Stimulated activated CD4-positive, alpha-beta T cell treated with anti-CD3 and anti-CD28 coated beads, Interleukin-12 subunit alpha, Interleukin-12 subunit beta, amount 100 ng/mL, for 48 hours (primary cell): ENCODE results near the gene ACSM6.
A peak's percentile ranks its signal among the peaks of the same experiment; 100 is the strongest.
"Not testable (repeated sequence)": the region's sequence is repeated elsewhere in the genome, so short reads cannot be mapped to it uniquely, and the experiment has no call there.

Experiments
- DNase-seq, 3 donors: peaks; one replicate each; pipeline ENCODE4 v3.0.0-alpha.2; 2020; ENCODE audit warnings: low read depth in 2 of 3, low spot score in 1 of 3

Gene ACSM6

GRCh38 chr10:95193944-95194343, at the start of gene ACSM6:
ACSM6 (plus strand) TSS chr10:95194238; CDS start chr10:95194486, 248 bp downstream.
- DNase-seq, result no peak

DNA sequence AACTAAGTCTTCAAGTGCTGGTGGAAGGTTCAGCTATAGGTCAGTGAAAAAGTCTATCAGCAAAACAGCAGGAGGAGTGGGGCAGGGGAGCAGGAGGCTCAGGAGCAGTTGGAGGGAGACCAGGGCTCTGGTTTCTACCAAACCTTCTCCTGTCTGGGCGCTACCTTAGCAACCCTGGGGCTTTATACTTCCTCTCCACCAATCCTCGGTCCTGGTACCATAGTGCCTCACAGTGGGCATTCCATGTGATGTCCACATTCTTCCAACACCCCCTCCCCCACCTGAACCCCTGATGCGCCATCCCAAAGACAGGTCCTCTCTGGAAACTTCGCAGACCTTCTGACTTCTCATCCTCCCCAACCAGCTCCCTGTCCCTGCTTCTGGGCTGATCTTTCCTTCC, 25.3 kb upstream of the ACSM6 start:
- DNase-seq, result no peak

- no peak for DNase-seq
Observed at GRCh38 chr10:95169522-95169921, 24.5 kb upstream of the ACSM6 start.

DNA sequence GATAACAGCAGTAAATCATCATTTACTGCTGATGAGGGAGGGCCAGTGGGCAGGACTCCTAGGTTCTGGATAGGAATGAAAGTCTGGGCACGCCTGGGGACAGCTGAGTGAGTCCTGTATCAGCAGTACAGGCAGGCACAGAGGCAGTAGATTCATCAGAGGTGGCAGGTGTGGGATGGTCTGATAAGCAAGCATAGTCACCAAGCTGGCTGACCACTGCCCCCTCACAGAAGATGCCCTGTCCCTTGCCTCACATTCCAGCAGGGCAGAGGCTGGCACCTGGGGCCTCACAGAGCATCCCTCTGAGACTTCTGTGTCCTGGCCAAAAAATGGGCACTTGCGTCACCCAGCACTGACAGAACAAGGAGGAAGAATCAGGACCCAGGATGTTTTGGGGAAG, 23.2 kb upstream of the ACSM6 start:
- no peak for DNase-seq

- DNase-seq, result no peak
Observed at GRCh38 chr10:95171336-95171735, 22.7 kb upstream of the ACSM6 start.

DNA sequence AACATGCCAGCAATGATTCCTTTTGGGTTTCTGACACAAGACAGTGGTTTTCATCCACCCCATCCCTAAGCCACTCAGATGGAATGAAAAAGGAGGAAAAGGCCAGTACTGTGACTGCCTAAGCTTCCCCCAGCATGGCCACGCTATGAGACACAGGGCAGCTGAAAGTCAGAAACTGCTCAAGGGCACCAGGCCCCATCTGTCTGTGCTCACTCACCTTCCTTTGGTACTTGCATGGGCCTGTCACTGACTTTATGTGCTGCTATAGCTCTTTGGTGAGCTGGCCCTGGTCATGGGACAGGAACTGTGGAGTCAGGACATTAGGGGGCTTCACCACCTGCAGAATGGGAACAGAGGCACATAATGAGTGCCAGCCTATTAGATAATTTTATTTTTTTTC, 21.2 kb upstream of the ACSM6 start:
- DNase-seq, result no peak

DNA sequence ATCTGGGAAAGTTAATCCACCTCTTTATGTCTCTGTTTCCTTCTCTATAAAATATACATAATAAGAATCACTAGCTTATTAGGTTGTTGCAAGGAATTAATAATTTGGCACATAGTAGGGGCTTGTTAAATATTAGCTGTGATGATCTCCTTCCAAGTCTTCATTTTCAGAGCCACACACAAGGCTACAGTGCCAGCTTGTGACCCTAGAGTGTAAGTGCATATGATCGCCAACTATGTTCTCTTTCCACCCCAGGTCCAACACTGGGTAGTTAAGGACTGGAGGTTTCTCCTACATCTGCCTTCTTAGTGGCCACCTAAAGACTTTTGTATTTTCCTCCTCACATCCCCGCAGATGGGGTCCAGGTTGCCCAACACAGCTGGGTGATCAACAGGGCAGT, 17.9 kb upstream of the ACSM6 start:
- no peak for DNase-seq

- no peak for DNase-seq
Observed at GRCh38 chr10:95177429-95177828, 16.6 kb upstream of the ACSM6 start.

DNA sequence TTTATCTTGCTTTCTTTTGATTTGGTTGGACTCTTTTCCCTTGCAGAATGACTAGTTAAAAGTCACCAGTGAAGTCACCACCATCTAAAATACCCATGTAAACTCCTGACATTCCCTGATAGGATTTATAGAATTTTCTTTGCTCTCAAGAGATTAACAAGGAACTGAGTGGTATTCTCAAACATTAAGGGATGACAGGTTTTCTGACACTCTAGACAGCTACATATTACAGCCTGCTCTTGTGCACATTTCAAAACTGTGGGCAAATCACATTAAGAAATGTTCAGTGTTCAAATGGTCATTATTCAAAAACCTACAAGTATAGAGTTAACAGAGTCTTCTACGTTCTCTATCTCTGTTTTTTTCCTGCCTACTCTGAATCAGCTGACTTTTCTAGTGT, 15.8 kb upstream of the ACSM6 start:
- no peak for DNase-seq

DNA sequence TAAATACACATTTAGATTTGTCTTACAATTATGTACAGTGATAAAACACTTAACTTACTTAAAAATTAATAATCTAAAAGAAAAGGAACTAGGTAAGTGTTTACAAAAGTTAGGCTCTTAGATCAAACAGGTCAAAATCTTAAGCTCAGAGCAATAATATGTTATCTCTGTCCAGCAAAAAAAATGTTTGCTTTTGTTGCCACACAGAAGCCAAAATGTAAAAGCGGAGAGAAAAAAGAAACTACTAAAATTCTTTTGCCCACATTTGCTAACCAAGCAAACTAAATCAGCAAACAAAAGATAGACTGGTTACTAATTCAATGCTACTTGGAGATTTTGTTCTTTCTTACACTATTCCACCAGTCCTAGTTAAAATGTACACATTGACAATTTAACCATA, 15.2 kb upstream of the ACSM6 start:
- DNase-seq, result no peak

- no peak for DNase-seq
Observed at GRCh38 chr10:95181726-95182125, 12.3 kb upstream of the ACSM6 start.

DNA sequence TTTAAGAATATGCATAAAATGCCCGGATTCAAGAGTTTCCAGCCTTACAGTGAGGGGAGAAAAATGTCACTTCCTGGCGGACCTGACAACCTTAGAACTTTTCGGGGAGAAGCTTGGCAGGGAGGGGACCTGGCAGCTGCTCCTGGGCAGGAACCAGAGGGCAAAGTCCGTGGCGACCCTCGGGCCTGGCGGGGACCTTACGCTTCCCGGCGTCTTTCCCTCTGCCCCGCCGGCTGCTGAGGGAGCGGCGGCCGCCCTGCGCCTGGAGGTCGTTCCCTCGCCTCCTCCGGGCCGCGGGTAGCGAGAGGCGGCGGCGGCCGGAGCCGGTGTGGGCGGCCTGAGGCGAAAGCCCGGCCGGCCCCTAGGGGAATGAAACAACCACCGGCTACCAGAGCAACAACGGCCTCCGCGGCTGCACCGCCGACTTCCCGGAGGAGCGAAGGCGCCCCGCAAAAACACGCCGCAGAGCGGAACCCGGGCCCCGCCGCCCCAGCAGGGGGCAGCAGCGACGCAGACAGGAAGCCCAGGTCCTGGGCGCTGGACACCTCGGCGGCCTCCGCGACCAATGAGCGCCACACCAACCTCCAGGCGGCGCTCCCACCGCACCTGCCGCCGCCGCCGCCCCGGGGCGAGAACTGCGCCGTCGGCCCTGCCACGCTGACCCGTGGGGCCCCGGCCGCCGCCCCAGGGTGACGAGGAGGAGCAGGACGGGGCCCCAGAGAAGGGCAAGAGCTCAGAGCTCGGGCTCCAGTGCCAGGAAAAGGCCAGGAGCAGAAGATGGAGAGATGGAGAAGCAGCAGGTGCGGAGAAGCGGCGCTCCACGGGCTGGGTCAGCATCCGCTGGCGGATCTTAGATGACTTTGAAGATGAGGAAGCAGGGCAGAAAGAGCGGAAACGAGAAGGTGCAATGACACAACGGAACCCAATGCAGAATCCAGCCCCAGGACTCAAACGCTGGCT, 10.5 kb upstream of the ACSM6 start:
- DNase-seq, result peak; percentile 61 to 75 (median 64)

DNA sequence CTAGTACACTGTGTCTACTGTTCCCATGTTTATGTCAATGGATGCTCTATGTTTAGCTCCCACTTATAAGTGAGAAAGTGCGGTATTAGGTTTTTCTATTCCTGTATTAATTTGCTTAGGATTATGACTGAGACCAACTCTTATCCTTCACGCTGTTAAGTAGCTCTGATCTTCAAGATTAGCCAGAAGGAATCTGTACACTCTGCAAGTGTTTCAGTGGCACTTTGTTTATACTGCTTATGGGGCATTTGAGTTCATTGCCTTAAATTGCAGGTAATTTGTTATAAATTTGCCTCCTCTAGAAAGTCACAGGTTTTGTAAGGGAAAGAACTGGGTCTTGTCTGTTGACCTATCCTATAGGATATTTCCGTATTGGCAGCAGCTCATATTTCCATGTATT, 6.4 kb upstream of the ACSM6 start:
- no peak for DNase-seq

DNA sequence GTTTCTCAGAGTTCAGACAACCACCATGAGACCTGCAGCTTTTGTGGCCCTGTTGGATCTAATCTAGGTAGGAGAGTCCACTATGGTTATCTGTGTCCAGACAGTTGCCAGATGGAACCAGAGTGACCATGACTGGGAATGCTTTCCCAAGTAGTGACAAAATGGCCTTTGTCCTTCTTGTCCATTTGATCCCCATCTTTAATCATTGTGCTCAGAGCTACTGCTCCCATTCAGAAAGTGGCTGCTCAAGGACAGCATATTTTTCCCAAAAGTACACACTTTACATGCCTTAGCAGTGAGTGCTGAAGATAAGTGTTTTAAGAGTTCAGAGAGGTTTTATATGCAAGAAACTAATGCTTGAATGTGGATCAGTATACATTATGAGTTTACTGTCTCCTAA, 5.4 kb upstream of the ACSM6 start:
- no peak for DNase-seq

DNA sequence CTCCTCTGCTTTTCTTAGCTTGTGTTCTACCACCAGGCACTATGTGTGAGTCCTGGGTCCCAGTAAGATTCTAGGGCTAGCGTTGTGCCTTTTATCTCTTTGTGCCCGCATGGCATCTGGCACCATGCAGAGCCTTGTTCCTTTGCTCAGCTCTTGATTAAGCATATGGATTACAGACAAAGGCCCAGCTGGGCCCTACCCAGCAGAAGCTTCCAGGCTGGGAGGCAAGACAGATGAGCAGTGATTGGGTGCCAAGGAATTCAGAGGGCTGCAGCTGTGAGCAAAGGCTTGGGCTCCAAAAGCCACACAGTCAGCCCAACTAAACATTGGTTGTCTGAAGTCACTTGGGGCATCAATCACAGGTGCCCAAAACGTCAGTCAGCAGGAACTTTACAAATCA, 2.0 kb downstream of the ACSM6 start:
- DNase-seq, result no peak

GRCh38 chr10:95201736-95202135, 7.7 kb downstream of the ACSM6 start:
- DNase-seq, result no peak

GRCh38 chr10:95202865-95203264, 8.8 kb downstream of the ACSM6 start:
- DNase-seq, result not testable (repeated sequence)

DNA sequence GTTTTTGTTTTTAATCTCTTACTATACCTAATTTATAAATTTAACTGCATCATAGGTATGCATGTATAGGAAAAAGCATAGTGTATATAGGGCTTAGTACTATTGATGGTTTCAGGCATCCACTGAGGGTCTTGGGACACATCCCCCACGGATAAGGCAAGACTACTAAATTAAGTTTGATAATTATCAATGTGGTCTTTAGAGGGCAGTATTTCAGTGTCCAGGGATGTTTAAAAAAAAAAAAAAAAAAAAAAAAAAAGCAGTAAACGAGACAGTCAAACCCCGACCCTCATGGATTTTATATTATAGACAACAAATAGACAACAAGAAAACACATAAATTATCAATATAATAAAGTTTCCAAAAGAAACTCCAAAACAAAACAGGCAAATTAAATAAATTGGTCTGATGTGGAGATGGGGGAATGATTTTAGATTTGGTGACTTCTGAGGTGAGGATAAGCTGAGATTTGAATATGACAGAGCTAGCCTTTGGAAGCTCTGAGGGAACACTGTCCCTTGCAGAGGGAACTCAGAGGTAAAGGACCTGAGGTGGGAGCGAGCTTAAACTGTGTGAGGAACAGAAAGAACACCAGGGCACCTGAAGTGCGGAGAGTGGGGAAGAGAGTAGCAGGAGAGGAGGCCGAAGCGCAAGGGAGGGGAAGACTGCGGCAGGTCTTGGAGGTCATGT, 14.8 kb downstream of the ACSM6 start:
- DNase-seq, result no peak

GRCh38 chr10:95209509-95210127, 15.6 kb downstream of the ACSM6 start:
- no peak for DNase-seq

DNA sequence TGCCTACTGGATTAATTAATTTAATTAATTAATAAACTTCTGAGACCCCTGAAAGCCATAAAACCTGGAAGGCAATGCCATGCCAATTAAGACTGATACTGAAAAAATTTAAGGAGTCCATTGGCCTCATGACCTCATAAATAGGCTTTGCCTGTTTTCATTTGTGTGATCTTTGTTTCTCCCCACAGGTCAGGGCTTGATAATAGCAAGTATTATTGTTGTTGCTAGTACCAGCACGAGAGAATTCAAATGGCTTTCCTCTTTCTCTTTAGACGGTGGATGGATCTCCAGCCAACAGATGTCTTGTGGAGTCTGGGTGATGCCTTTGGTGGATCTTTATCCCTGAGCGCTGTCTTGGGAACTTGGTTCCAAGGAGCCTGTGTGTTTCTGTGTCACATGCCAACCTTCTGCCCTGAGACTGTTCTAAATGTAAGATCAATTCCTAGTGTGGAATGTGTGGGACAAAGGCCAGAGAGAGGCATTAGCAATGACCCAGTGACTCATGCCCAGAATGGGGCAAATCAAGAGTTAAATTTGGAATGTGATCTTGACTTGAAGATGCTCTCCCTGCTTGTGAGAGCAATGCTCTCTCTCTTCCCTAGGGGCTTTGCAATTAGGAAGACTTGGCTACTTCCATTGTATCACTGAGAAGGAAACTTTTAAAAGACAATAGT, 17.7 kb downstream of the ACSM6 start:
- no peak for DNase-seq

DNA sequence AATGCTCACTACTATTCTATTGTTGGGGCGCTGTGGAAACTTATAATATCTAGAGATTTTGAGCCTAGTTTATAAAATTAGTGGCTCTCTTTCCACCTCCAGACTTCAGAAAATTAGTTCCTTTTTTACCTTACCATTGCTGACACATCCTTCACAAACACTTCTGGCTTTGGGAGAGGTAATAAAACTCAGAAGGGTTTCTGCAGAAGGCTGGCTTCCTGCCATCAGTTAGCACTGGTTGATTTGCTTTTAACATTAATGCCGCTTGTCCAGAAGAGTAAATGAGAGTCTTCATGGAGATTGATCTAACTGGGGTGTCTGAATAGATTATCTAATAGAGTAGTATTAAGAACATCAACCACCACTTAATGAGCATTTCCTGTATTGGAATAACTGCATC, 20.3 kb downstream of the ACSM6 start:
- DNase-seq, result no peak
